ENCODE measurements around the gene DCC. TPM values are rescaled to one million over a fixed set of nuclear protein-coding genes. Genes with fewer than 3 reads are reported as not detected.

DCC gene
- total and polyA plus RNA-seq, 2 donors (not counting 1 experiment from before 2014, with no cell fraction given): not detected

DNA sequence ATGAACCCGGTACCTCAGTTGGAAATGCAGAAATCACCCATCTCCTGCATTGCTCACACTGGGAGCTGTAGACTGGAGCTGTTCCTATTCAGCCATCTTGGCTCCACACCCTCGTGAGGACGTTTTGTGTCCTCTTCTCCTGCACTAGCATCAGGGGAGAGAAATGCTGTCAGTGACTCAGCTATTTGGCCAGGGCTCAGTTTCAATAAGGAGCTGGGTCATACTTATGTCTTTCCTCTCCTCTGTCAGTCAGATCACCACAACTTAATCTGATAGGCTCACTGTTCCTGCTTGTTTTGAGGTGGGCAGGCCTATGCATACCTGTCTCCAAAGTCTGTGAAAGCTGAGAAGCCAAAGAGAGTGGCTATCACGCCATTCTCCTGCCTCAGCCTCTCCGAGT is 921.2 kb downstream of the DCC start:
- CTCF ChIA-PET: no interaction called here
- Mint-ChIP-seq H3K27ac (no peak overlapping the region), H3K4me1 (no peaks in the 10 kb centered on the region), H3K9me3 (ENCODE audit: insufficient read depth) (peaks cover 2% of the 10 kb centered on the region), H3K4me3 (no peak overlapping the region), H3K27me3 (no peaks in the 10 kb centered on the region)
- H3K4me3 ChIP-seq (ENCODE audit: control extremely low read depth in 1 of 5, extremely low read depth in 1 of 5, insufficient read depth in 1 of 5, low read depth in 2 of 5, low read length in 4 of 5): no peak overlapping the region
- intact Hi-C loops (cut with micrococcal nuclease): no loop called here
- no peak overlapping the region for H3K4me2 ChIP-seq (replicated peaks; ENCODE audit: low read depth, low read length, poor library complexity, severe bottlenecking)
- H3K79me2 ChIP-seq (ENCODE audit: control insufficient read depth, insufficient read depth, low read length): no peaks in the 10 kb centered on the region
- no peak for TF ChIP-seq EZH2 (IDR thresholded peaks at IDR 0.05; ENCODE audit: borderline replicate concordance, insufficient read depth, low read depth, low read length, poor library complexity, severe bottlenecking)
- TF ChIP-seq, protein P1, sequence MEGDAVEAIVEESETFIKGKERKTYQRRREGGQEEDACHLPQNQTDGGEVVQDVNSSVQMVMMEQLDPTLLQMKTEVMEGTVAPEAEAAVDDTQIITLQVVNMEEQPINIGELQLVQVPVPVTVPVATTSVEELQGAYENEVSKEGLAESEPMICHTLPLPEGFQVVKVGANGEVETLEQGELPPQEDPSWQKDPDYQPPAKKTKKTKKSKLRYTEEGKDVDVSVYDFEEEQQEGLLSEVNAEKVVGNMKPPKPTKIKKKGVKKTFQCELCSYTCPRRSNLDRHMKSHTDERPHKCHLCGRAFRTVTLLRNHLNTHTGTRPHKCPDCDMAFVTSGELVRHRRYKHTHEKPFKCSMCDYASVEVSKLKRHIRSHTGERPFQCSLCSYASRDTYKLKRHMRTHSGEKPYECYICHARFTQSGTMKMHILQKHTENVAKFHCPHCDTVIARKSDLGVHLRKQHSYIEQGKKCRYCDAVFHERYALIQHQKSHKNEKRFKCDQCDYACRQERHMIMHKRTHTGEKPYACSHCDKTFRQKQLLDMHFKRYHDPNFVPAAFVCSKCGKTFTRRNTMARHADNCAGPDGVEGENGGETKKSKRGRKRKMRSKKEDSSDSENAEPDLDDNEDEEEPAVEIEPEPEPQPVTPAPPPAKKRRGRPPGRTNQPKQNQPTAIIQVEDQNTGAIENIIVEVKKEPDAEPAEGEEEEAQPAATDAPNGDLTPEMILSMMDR (IDR thresholded peaks at IDR 0.05): no peak
- no peaks in the 10 kb centered on the region for H3K4me1 ChIP-seq (ENCODE audit: control insufficient read depth in 2 of 2, insufficient read depth in 2 of 2, low read length in 2 of 2)
- H4K20me1 ChIP-seq (ENCODE audit: control insufficient read depth, insufficient read depth, low read length, poor library complexity, severe bottlenecking): no peaks in the 10 kb centered on the region
- H2AFZ ChIP-seq (ENCODE audit: insufficient read depth, low read depth, low read length, poor library complexity, severe bottlenecking): no peak overlapping the region
- no peaks in the 10 kb centered on the region for H3K36me3 ChIP-seq (replicated peaks in 1 of 2; ENCODE audit: control extremely low read depth in 1 of 2, control insufficient read depth in 1 of 2, extremely low read depth in 1 of 2, insufficient read depth in 2 of 2, low read length in 1 of 2)
- H3K27me3 ChIP-seq (replicated peaks in 1 of 4; ENCODE audit: control extremely low read depth in 1 of 4, control insufficient read depth in 3 of 4, insufficient read depth in 4 of 4, low read length in 3 of 4): no peaks in the 10 kb centered on the region
- DNase-seq (no peak), ATAC-seq (ENCODE audit: low read depth) (no peak)
- peaks cover 0 to 9% (median 0%) of the 10 kb centered on the region in 3 donors for H3K9me3 ChIP-seq (ENCODE audit: control extremely low read depth in 1 of 3, control insufficient read depth in 2 of 3, insufficient read depth in 1 of 3, low read length in 2 of 3)
- H3K27ac ChIP-seq (ENCODE audit: low read length in 2 of 2): no peak overlapping the region
- POLR2A ChIA-PET: no interaction called here
- WGBS (ENCODE audit: insufficient coverage): 83% methylated on average over 4 of the region's 5 CpGs
- H3K9ac ChIP-seq (ENCODE audit: low read length): no peak overlapping the region

DNA sequence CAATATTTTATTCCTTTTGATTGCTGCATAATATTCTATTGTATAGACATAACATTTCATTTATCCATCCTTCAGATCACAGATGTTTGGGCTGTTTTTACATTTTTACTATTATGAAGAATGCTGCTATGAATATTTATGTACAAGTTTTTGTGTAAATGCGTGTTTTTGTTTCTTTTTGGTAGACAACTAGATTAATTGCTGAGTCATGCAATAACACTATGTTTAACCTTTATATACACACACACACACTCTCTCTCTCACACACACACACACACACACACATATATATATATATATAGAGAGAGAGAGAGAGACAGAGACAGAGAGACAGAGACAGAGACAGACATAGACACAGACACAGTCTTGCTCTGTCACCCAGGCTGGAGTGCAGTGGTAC is 926.9 kb downstream of the DCC start:
- no peak overlapping the region for H3K9ac ChIP-seq (ENCODE audit: low read length)
- no peak for ATAC-seq (ENCODE audit: low read depth)
- H3K4me3 Mint-ChIP-seq: no peak overlapping the region
- no peak overlapping the region for H3K4me2 ChIP-seq (replicated peaks; ENCODE audit: low read depth, low read length, poor library complexity, severe bottlenecking)
- no peaks in the 10 kb centered on the region for H3K79me2 ChIP-seq (ENCODE audit: control insufficient read depth, insufficient read depth, low read length)
- no CpG with 5 or more reads among the region's 1 CpG for WGBS (ENCODE audit: insufficient coverage)
- H3K27ac Mint-ChIP-seq: no peak overlapping the region
- H3K4me3 ChIP-seq (ENCODE audit: control extremely low read depth in 1 of 5, extremely low read depth in 1 of 5, insufficient read depth in 1 of 5, low read depth in 2 of 5, low read length in 4 of 5): no peak overlapping the region
- no peaks in the 10 kb centered on the region for H3K9me3 Mint-ChIP-seq (ENCODE audit: insufficient read depth)
- no peaks in the 10 kb centered on the region for H3K4me1 ChIP-seq (ENCODE audit: control insufficient read depth in 2 of 2, insufficient read depth in 2 of 2, low read length in 2 of 2)
- H3K27ac ChIP-seq (ENCODE audit: low read length in 2 of 2): no peak overlapping the region
- ChIA-PET POLR2A (no interaction called here), CTCF (no interaction called here)
- no peak overlapping the region for H2AFZ ChIP-seq (ENCODE audit: insufficient read depth, low read depth, low read length, poor library complexity, severe bottlenecking)
- H3K9me3 ChIP-seq (ENCODE audit: control extremely low read depth in 1 of 3, control insufficient read depth in 2 of 3, insufficient read depth in 1 of 3, low read length in 2 of 3): peaks cover 0 to 3% (median 0%) of the 10 kb centered on the region in 3 donors
- no peaks in the 10 kb centered on the region for H3K36me3 ChIP-seq (replicated peaks in 1 of 2; ENCODE audit: control extremely low read depth in 1 of 2, control insufficient read depth in 1 of 2, extremely low read depth in 1 of 2, insufficient read depth in 2 of 2, low read length in 1 of 2)
- no peak for DNase-seq
- H3K27me3 ChIP-seq (replicated peaks in 1 of 4; ENCODE audit: control extremely low read depth in 1 of 4, control insufficient read depth in 3 of 4, insufficient read depth in 4 of 4, low read length in 3 of 4): no peaks in the 10 kb centered on the region
- intact Hi-C loops (cut with micrococcal nuclease): no loop called here
- H3K27me3 Mint-ChIP-seq: no peaks in the 10 kb centered on the region
- TF ChIP-seq, protein P1 (IDR thresholded peaks at IDR 0.05): no peak
- TF ChIP-seq EZH2 (IDR thresholded peaks at IDR 0.05; ENCODE audit: borderline replicate concordance, insufficient read depth, low read depth, low read length, poor library complexity, severe bottlenecking): no peak
- no peaks in the 10 kb centered on the region for H4K20me1 ChIP-seq (ENCODE audit: control insufficient read depth, insufficient read depth, low read length, poor library complexity, severe bottlenecking)
- no peaks in the 10 kb centered on the region for H3K4me1 Mint-ChIP-seq

Measured in B cell (primary cell).